Smooth muscle cell (in vitro differentiated cells): ENCODE results near the gene CYTL1. TPM values are rescaled to one million over a fixed set of nuclear protein-coding genes. Genes with fewer than 3 reads are reported as not detected.
A peak's percentile ranks its signal among the peaks of the same experiment; 100 is the strongest.

Experiments used
- DNase-seq: peaks from one replicate; lab custom pipeline; 2025; ENCODE audit not compliant: unreplicated experiment; lab: John Stamatoyannopoulos, UW
- H2AFZ ChIP-seq: fragments of 200-600 bp; sonication (generic); 2 replicates; pipeline ENCODE4 v1.6.0; 2016; ENCODE audit warnings: antibody characterized with exemption, low read depth, mild to moderate bottlenecking
- H3F3A ChIP-seq: fragments of 200-600 bp; sonication (generic); 2 replicates; pipeline ENCODE4 v1.6.0; 2017; ENCODE audit warnings: antibody characterized with exemption, low read depth
- H3K27ac ChIP-seq: fragments of 200-600 bp; sonication (generic); 2 replicates; pipeline ENCODE4 v1.5.1; 2016; ENCODE audit warnings: low read depth, mild to moderate bottlenecking
- H3K27me3 ChIP-seq: fragments of 200-600 bp; sonication (generic); 2 replicates; pipeline ENCODE4 v1.6.1; 2016; ENCODE audit warnings: low read depth, mild to moderate bottlenecking
- H3K36me3 ChIP-seq: fragments of 200-600 bp; sonication (generic); 2 replicates; pipeline ENCODE4 v1.5.1; 2016; ENCODE audit warnings: low read depth
- H3K4me1 ChIP-seq: fragments of 200-600 bp; sonication (generic); 2 replicates; pipeline ENCODE4 v1.5.1; 2016; ENCODE audit warnings: low read depth
- H3K4me2 ChIP-seq: fragments of 200-600 bp; sonication (generic); 2 replicates; pipeline ENCODE4 v1.6.0; 2016; ENCODE audit warnings: mild to moderate bottlenecking
- H3K4me3 ChIP-seq: fragments of 200-600 bp; sonication (generic); 2 replicates; pipeline ENCODE4 v1.5.1; 2016; ENCODE audit warnings: mild to moderate bottlenecking
- H3K79me2 ChIP-seq: fragments of 200-600 bp; sonication (generic); 2 replicates; pipeline ENCODE4 v1.6.0; 2016; ENCODE audit warnings: low read depth, mild to moderate bottlenecking
- H3K9ac ChIP-seq: fragments of 200-600 bp; sonication (generic); 2 replicates; pipeline ENCODE4 v1.6.0; 2016; ENCODE audit warnings: low read depth
- H3K9me3 ChIP-seq: fragments of 200-600 bp; sonication (generic); replicated peaks from 2 replicates; pipeline ENCODE4 v1.5.1; 2016; ENCODE audit warnings: low read depth
- H4K20me1 ChIP-seq: fragments of 200-600 bp; sonication (generic); 2 replicates; pipeline ENCODE4 v1.6.0; 2016; ENCODE audit warnings: low read depth
- WGBS: methylation state at CpG from one replicate; pipeline ENCODE4 v1.1.7; 2016; ENCODE audit warnings: low lambda C conversion rate; 5-methylcytosine and 5-hydroxymethylcytosine counted together
- polyA plus RNA-seq: library from polyadenylated mRNA; unstranded; fragments of >200 nt; fragmentation: Nextera tagmentation; extraction: Ambion mirVana; gene quantifications from 2 replicates; pipeline ENCODE4 v1.2.1, GENCODE V29; 2016
- total RNA-seq: library from RNA; depleted of rRNA; stranded (reverse); fragments of >200 nt; gene quantifications from 2 replicates; pipeline ENCODE4 v1.2.3, GENCODE V29; 2014
- TF ChIP-seq, protein P1 (sequence below): fragments of 200-600 bp; sonication (generic); IDR thresholded peaks from 2 replicates; pipeline ENCODE4 v1.5.1; 2017; ENCODE audit warnings: borderline replicate concordance, mild to moderate bottlenecking, antibody characterized with exemption; ENCODE audit not compliant: insufficient read depth, poor library complexity, severe bottlenecking

The CYTL1 gene
- total and polyA plus RNA-seq, 2 experiments from 2014 or later = 24.5 to 31.0 TPM

DNA sequence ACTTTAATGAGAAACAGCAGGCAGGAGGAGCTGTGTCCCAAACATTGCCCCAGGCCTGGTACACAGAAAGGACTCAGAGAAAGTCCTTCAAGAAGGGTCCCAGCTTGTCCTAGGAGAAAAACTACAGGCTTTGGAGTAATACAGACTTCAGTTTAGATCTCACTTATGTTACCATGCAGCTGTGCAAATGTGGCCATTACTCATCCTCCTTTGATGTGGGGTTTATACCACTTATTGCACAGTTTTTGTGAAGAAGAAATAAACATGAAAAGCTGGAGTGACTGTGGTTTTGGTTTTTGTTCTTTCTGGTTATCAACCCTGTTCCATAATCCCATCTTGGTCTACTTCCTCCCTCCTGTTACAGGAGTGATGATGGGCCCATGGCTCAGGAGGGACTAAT lies 8.1 kb upstream of the CYTL1 start:
- H3K4me2 ChIP-seq = peak overlapping the region; percentile 23

DNA sequence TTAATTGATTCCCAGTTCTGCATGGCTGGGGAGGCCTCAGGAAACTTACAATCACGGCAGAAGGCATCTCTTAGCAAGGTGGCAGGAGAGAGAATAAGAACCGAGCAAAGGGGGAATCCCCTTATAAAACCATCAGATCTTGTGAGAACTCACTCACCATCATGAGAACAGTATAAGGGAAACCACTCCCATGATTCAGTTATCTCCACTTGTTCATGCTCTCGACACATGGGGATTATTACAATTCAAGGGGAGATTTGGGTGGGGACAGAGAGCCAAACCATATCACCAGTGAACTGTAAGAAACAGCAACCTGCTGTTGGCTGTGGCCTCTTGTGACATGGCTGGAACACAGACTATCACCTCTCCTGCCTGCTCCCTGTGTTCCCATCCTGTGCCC lies 7.1 kb upstream of the CYTL1 start:
- Histone ChIP-seq H3K27me3 (no peaks in the 10 kb centered on the region), H3F3A (no peaks in the 10 kb centered on the region), H3K36me3 (no peaks in the 10 kb centered on the region), H3K27ac (no peak overlapping the region), H3K4me3 (no peak overlapping the region), H4K20me1 (no peaks in the 10 kb centered on the region), H3K79me2 (no peaks in the 10 kb centered on the region), H3K4me1 (no peaks in the 10 kb centered on the region), H3K4me2 (no peak overlapping the region), H2AFZ (no peak overlapping the region), H3K9ac (no peak overlapping the region), H3K9me3 (no peaks in the 10 kb centered on the region)
- no peak for DNase-seq
- TF ChIP-seq, protein P1, sequence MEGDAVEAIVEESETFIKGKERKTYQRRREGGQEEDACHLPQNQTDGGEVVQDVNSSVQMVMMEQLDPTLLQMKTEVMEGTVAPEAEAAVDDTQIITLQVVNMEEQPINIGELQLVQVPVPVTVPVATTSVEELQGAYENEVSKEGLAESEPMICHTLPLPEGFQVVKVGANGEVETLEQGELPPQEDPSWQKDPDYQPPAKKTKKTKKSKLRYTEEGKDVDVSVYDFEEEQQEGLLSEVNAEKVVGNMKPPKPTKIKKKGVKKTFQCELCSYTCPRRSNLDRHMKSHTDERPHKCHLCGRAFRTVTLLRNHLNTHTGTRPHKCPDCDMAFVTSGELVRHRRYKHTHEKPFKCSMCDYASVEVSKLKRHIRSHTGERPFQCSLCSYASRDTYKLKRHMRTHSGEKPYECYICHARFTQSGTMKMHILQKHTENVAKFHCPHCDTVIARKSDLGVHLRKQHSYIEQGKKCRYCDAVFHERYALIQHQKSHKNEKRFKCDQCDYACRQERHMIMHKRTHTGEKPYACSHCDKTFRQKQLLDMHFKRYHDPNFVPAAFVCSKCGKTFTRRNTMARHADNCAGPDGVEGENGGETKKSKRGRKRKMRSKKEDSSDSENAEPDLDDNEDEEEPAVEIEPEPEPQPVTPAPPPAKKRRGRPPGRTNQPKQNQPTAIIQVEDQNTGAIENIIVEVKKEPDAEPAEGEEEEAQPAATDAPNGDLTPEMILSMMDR = no peak
- WGBS = 93% methylated on average over 3 of the region's 3 CpGs

More for the DNA sequence above, 8.1 kb upstream of the CYTL1 start:
- H3K4me1 ChIP-seq = no peaks in the 10 kb centered on the region
- no peak overlapping the region for H3K9ac ChIP-seq
- no peaks in the 10 kb centered on the region for H3F3A ChIP-seq
- H3K4me3 ChIP-seq = no peak overlapping the region
- no peaks in the 10 kb centered on the region for H3K79me2 ChIP-seq
- no peaks in the 10 kb centered on the region for H3K9me3 ChIP-seq
- H3K27me3 ChIP-seq = no peaks in the 10 kb centered on the region
- no peak overlapping the region for H3K27ac ChIP-seq
- no peaks in the 10 kb centered on the region for H3K36me3 ChIP-seq
- no peak for DNase-seq
- H2AFZ ChIP-seq = no peak overlapping the region
- H4K20me1 ChIP-seq = no peaks in the 10 kb centered on the region
- TF ChIP-seq, protein P1 = no peak

DNA sequence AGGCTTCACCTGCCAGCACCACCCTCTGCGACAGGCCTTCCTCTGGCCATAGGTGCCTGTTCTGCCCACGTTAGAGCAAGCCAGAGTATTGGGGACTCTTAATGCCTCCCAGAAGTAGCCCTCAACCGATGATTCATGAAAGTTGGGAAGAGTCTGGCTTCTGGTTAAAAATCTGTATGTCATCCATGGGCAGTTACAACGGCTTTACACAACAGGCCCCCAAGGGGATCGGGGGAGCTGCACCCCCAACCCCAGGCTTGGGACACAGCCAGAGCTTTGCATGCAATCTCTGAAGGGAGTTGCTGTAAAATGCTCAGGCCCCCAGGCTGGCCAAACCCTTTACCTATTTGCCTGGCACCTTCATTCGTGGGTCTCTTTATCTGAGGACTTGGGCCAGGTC lies 5.4 kb upstream of the CYTL1 start:
- no peaks in the 10 kb centered on the region for H3K9me3 ChIP-seq
- no peaks in the 10 kb centered on the region for H4K20me1 ChIP-seq
- no peak overlapping the region for H2AFZ ChIP-seq
- H3K4me2 ChIP-seq = no peak overlapping the region
- H3K79me2 ChIP-seq = no peaks in the 10 kb centered on the region
- no peak overlapping the region for H3K27ac ChIP-seq
- WGBS = 75% methylated on average over 6 of the region's 6 CpGs
- no peaks in the 10 kb centered on the region for H3K36me3 ChIP-seq
- no peaks in the 10 kb centered on the region for H3K27me3 ChIP-seq
- TF ChIP-seq, protein P1 = no peak
- no peak overlapping the region for H3K9ac ChIP-seq
- H3K4me3 ChIP-seq = no peak overlapping the region
- no peaks in the 10 kb centered on the region for H3K4me1 ChIP-seq
- no peak for DNase-seq
- H3F3A ChIP-seq = no peaks in the 10 kb centered on the region

DNA sequence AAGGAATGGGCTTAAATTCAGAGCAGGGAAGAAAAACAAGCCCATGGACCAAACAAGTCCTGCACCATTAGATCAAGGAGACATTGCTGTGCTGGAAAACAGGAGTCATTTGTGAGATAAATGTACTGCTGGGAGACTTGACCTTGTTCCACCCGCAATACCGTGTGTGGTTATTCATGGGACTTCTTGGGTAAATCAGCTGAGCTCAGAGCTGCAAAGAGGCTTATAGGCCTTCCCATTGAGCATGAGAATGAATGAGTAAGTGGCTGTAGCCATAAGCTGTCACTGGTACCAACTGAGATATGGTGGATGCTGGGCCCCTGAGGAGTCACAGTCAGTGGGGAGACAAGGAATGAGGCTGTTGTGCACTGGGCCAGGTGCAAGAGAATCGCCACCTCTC lies 2.3 kb upstream of the CYTL1 start:
- DNase-seq = no peak
- H3K36me3 ChIP-seq = no peaks in the 10 kb centered on the region
- no peaks in the 10 kb centered on the region for H3F3A ChIP-seq
- H3K4me2 ChIP-seq = no peak overlapping the region
- peaks cover 7% of the 10 kb centered on the region for H3K4me1 ChIP-seq
- WGBS = 60% methylated on average over 3 of the region's 3 CpGs
- H3K27me3 ChIP-seq = no peaks in the 10 kb centered on the region
- H3K9ac ChIP-seq = no peak overlapping the region
- TF ChIP-seq, protein P1 = no peak
- H2AFZ ChIP-seq = no peak overlapping the region
- no peaks in the 10 kb centered on the region for H3K9me3 ChIP-seq
- no peaks in the 10 kb centered on the region for H3K79me2 ChIP-seq
- H4K20me1 ChIP-seq = no peaks in the 10 kb centered on the region
- H3K4me3 ChIP-seq = no peak overlapping the region
- no peak overlapping the region for H3K27ac ChIP-seq
